SJSA1 (cell line): Measurements from ENCODE around the gene ZFHX3. TPM values are rescaled to one million over a fixed set of nuclear protein-coding genes. Genes with fewer than 3 reads are reported as not detected.
A peak's percentile ranks its signal among the peaks of the same experiment; 100 is the strongest.

ENCODE experiments used
- DNase-seq, 2 experiments: peaks; one replicate each; pipeline ENCODE4 v3.0.0-alpha.2; 2015 to 2020; ENCODE audit warnings: low spot score in 2 of 2, low read depth in 1 of 2
- H3K27ac ChIP-seq: fragments of 250-450 bp; sonication (Bioruptor Pico); 2 replicates; pipeline ENCODE4 v1.5.1; 2020; ENCODE audit warnings: mild to moderate bottlenecking, moderate library complexity
- H3K27me3 ChIP-seq: fragments of 250-450 bp; sonication (Bioruptor Pico); replicated peaks from 2 replicates; pipeline ENCODE4 v1.5.1; 2020; ENCODE audit warnings: mild to moderate bottlenecking, moderate library complexity
- H3K36me3 ChIP-seq: fragments of 250-450 bp; sonication (Bioruptor Pico); 2 replicates; pipeline ENCODE4 v1.5.1; 2020; ENCODE audit warnings: mild to moderate bottlenecking
- H3K4me1 ChIP-seq: fragments of 250-450 bp; sonication (Bioruptor Pico); replicated peaks from 2 replicates; pipeline ENCODE4 v1.6.1; 2021; ENCODE audit warnings: mild to moderate bottlenecking
- H3K4me3 ChIP-seq: fragments of 250-450 bp; sonication (Bioruptor Pico); 2 replicates; pipeline ENCODE4 v1.5.1; 2020; ENCODE audit warnings: mild to moderate bottlenecking
- H3K9me3 ChIP-seq: fragments of 250-450 bp; sonication (Bioruptor Pico); replicated peaks from 2 replicates; pipeline ENCODE4 v1.5.1; 2020; ENCODE audit warnings: mild to moderate bottlenecking
- total RNA-seq: library from RNA; depleted of rRNA; stranded (reverse); fragments of >200 nt; shearing (Covaris generic); gene quantifications from 2 replicates; pipeline ENCODE4 v1.2.3, GENCODE V29; 2014; rRNA removed

The ZFHX3 gene, protein sequence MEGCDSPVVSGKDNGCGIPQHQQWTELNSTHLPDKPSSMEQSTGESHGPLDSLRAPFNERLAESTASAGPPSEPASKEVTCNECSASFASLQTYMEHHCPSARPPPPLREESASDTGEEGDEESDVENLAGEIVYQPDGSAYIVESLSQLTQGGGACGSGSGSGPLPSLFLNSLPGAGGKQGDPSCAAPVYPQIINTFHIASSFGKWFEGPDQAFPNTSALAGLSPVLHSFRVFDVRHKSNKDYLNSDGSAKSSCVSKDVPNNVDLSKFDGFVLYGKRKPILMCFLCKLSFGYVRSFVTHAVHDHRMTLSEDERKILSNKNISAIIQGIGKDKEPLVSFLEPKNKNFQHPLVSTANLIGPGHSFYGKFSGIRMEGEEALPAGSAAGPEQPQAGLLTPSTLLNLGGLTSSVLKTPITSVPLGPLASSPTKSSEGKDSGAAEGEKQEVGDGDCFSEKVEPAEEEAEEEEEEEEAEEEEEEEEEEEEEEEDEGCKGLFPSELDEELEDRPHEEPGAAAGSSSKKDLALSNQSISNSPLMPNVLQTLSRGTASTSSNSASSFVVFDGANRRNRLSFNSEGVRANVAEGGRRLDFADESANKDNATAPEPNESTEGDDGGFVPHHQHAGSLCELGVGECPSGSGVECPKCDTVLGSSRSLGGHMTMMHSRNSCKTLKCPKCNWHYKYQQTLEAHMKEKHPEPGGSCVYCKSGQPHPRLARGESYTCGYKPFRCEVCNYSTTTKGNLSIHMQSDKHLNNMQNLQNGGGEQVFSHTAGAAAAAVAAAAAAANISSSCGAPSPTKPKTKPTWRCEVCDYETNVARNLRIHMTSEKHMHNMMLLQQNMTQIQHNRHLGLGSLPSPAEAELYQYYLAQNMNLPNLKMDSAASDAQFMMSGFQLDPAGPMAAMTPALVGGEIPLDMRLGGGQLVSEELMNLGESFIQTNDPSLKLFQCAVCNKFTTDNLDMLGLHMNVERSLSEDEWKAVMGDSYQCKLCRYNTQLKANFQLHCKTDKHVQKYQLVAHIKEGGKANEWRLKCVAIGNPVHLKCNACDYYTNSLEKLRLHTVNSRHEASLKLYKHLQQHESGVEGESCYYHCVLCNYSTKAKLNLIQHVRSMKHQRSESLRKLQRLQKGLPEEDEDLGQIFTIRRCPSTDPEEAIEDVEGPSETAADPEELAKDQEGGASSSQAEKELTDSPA (N-terminal part only)
- total RNA-seq = 2.1 and 2.3 TPM in 2 replicates

- Histone ChIP-seq H3K27me3 (no peaks in the 10 kb centered on the region), H3K36me3 (no peaks in the 10 kb centered on the region), H3K9me3 (no peaks in the 10 kb centered on the region), H3K4me3 (peak within 1 kb of the TSS; percentile 73), H3K27ac (peak within 1 kb of the TSS; percentile 87), H3K4me1 (peaks cover 68% of the 10 kb centered on the region)
- DNase-seq = peak; percentile 74 to 81
Observed at GRCh38 chr16:73047536-73048291, at the start of gene ZFHX3. Gene ZFHX3, minus strand, starts transcription at chr16:73048128. Its CDS starts 87,983 bp downstream, at chr16:72960145.

DNA sequence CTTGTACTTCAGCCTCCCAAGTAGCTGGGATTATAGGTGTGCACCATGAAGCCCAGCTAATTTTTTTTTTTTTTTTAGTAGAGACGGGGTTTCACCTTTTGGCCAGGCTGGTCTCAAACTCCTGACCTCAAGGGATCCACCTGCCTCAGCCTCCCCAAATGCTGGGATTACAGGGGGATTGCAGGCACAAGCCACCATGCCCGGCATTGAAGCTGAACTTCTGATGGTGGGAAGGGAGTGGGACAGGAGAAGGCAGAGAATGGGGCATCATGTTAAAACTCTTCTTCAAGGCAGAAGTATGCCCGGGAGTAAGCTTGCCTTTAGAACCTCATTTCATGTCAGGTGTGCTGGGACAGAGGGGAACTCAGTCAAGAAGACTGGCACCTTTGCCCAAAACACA lies 48.6 kb upstream of the ZFHX3 start:
- no peaks in the 10 kb centered on the region for H3K27me3 ChIP-seq
- no peaks in the 10 kb centered on the region for H3K36me3 ChIP-seq
- no peak overlapping the region for H3K27ac ChIP-seq
- DNase-seq = no peak
- H3K9me3 ChIP-seq = no peaks in the 10 kb centered on the region
- H3K4me1 ChIP-seq = peaks cover 12% of the 10 kb centered on the region
- no peak overlapping the region for H3K4me3 ChIP-seq

- DNase-seq = no peak
- Histone ChIP-seq H3K9me3 (no peaks in the 10 kb centered on the region), H3K4me1 (peaks cover 12% of the 10 kb centered on the region), H3K4me3 (no peak overlapping the region), H3K27ac (no peak overlapping the region), H3K36me3 (no peaks in the 10 kb centered on the region), H3K27me3 (no peaks in the 10 kb centered on the region)
Observed at GRCh38 chr16:73095885-73096421, 48.0 kb upstream of the ZFHX3 start.

DNA sequence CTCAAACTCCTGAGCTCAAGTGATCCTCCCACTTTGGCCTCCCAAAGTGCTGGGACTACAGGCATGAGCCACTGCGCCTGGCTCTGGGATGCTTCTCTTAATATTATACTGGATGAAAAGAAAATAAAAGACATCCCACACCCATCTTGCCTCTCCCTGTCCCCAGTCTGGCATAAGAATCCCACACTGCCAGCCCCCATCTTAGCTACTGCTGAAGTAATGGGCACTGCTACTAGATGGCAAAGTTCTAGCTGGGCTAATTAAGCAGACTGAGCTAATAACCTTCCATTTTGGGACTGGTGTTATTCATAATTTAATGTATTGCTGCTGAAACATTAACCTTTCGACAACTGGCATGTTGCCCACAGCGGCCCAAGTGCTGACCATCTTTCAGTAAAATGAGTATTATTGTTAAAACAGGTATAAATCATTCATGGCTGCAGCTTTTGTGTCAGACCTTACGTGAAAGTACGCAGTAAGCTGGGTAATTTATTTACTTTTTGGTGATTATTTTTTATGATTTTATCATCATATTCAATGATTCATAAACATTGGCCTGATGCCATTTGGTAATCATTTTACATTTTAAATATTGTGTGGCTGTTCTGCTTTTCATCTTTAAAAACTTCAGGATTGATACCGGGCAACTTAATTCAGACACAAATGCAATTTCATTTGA lies 47.4 kb upstream of the ZFHX3 start:
- no peak for DNase-seq
- Histone ChIP-seq H3K27me3 (no peaks in the 10 kb centered on the region), H3K36me3 (no peaks in the 10 kb centered on the region), H3K4me3 (no peak overlapping the region), H3K4me1 (peaks cover 12% of the 10 kb centered on the region), H3K27ac (no peak overlapping the region), H3K9me3 (no peaks in the 10 kb centered on the region)

- Histone ChIP-seq H3K36me3 (no peaks in the 10 kb centered on the region), H3K4me1 (peaks cover 12% of the 10 kb centered on the region), H3K27ac (no peak overlapping the region), H3K9me3 (no peaks in the 10 kb centered on the region), H3K27me3 (no peaks in the 10 kb centered on the region), H3K4me3 (no peak overlapping the region)
- no peak for DNase-seq
Observed at GRCh38 chr16:73094371-73094770, 46.4 kb upstream of the ZFHX3 start.

- Histone ChIP-seq H3K27ac (no peak overlapping the region), H3K4me3 (no peak overlapping the region), H3K9me3 (no peaks in the 10 kb centered on the region), H3K4me1 (peaks cover 12% of the 10 kb centered on the region), H3K36me3 (no peaks in the 10 kb centered on the region), H3K27me3 (no peaks in the 10 kb centered on the region)
- DNase-seq = peak; percentile 56
Observed at GRCh38 chr16:73093146-73094144, 45.5 kb upstream of the ZFHX3 start.

DNA sequence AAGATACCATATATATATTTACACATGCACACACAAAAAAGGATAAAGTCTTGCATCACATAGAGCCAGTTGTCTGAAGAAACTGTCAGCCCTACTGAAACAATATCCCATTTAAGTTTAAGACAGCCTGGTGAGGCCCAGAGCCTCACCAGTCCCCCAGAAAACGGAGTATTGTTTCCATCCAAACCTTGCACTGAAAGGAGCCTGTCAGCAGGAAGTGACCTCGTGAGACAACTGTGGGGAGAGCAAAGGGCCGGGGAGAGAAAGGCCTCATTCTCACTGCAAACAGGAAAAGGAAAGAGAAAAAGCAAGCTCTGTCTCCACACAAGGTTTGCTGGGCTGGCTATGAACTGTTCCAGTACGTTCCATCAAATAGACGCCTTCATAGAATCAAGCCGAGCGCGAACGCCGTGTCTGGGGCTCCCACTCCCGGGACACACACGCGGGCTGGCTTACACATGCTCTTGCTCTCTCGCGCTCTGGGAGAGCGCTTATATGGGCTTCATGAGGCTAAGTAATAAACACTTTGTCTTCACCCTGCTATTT lies 44.4 kb upstream of the ZFHX3 start:
- Histone ChIP-seq H3K36me3 (no peaks in the 10 kb centered on the region), H3K9me3 (no peaks in the 10 kb centered on the region), H3K27ac (no peak overlapping the region), H3K4me3 (no peak overlapping the region), H3K27me3 (no peaks in the 10 kb centered on the region), H3K4me1 (peaks cover 12% of the 10 kb centered on the region)
- no peak for DNase-seq

DNA sequence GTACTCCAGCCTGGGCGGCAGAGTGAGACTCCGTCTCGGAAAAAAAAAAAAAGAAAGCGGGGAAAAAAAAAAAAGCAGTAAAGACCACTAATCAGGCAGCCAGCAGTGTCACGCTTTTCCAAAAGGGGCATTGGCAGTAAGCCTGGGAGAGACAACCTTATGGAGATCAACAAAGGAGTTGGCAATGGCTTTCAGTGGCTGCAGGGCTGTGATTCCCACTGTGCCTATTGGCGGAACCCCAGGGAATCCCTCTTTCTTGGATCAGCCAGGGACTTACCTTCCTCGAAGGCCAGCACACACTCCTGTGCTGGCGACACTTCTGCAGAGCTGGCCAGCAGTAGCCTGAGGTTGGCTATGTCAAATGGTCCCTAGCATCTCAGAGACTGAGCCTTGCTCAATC lies 43.2 kb upstream of the ZFHX3 start:
- H3K36me3 ChIP-seq = no peaks in the 10 kb centered on the region
- H3K4me3 ChIP-seq = no peak overlapping the region
- no peaks in the 10 kb centered on the region for H3K9me3 ChIP-seq
- H3K27ac ChIP-seq = no peak overlapping the region
- no peaks in the 10 kb centered on the region for H3K27me3 ChIP-seq
- peaks cover 12% of the 10 kb centered on the region for H3K4me1 ChIP-seq
- no peak for DNase-seq

DNA sequence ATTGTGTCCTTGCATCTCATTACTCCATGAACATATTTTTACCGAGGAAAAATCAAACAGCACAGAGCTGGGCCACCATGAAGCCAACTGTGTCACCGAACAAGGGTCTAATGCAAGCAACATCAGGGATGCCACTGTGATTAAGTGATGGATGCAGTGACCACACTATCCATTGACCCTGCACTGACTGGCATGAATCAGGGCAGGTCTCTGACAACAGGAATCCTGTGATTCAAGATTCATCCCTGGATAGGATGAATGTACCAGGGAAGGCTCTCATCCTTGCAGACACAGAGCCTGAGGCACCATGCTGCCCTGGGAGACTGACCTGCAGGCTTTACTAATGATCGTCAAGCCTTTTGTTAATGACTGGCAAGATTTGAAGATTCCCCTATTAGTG lies 41.5 kb upstream of the ZFHX3 start:
- no peaks in the 10 kb centered on the region for H3K27me3 ChIP-seq
- peaks cover 12% of the 10 kb centered on the region for H3K4me1 ChIP-seq
- no peak overlapping the region for H3K4me3 ChIP-seq
- H3K36me3 ChIP-seq = no peaks in the 10 kb centered on the region
- H3K9me3 ChIP-seq = no peaks in the 10 kb centered on the region
- no peak for DNase-seq
- H3K27ac ChIP-seq = no peak overlapping the region

DNA sequence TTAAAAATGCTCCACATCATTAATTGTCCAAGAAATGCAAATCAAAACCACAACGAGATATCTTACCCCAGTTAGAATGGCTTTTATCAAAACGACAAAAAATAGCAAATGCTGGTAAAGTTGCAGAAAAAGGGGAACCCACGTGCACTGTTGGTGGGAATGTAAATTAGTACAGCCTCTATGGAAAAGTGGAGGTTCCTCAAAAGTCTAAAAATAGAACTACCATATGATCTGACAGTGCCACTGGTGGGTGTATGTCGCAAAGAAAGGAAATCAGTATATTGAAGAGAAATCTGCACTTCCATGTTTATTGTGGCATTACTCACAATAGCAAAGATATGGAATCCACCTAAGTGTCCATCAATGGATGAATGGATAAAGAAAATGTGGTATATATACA lies 38.2 kb upstream of the ZFHX3 start:
- H3K27me3 ChIP-seq = no peaks in the 10 kb centered on the region
- H3K36me3 ChIP-seq = no peaks in the 10 kb centered on the region
- DNase-seq = no peak
- H3K4me3 ChIP-seq = no peak overlapping the region
- H3K4me1 ChIP-seq = peaks cover 4% of the 10 kb centered on the region
- no peak overlapping the region for H3K27ac ChIP-seq
- no peaks in the 10 kb centered on the region for H3K9me3 ChIP-seq

- H3K4me1 ChIP-seq = peaks cover 4% of the 10 kb centered on the region
- no peak for DNase-seq
- peak overlapping the region; percentile 22; the same call in 1 of the 2 replicates for H3K27ac ChIP-seq
- H3K27me3 ChIP-seq = no peaks in the 10 kb centered on the region
- H3K4me3 ChIP-seq = no peak overlapping the region
- no peaks in the 10 kb centered on the region for H3K36me3 ChIP-seq
- H3K9me3 ChIP-seq = no peaks in the 10 kb centered on the region
Observed at GRCh38 chr16:73083271-73083670, 35.3 kb upstream of the ZFHX3 start.
